Glomerular visceral epithelial cell (primary cell): ENCODE data around the gene DNMT3L.
"Not testable (repeated sequence)": the region's sequence is repeated elsewhere in the genome, so short reads cannot be mapped to it uniquely, and the experiment has no call there.

ENCODE experiments used
- DNase-seq: peaks from one replicate; pipeline ENCODE4 v3.0.0-alpha.2; 2016; ENCODE audit errors: extremely low spot score

Gene DNMT3L

DNA sequence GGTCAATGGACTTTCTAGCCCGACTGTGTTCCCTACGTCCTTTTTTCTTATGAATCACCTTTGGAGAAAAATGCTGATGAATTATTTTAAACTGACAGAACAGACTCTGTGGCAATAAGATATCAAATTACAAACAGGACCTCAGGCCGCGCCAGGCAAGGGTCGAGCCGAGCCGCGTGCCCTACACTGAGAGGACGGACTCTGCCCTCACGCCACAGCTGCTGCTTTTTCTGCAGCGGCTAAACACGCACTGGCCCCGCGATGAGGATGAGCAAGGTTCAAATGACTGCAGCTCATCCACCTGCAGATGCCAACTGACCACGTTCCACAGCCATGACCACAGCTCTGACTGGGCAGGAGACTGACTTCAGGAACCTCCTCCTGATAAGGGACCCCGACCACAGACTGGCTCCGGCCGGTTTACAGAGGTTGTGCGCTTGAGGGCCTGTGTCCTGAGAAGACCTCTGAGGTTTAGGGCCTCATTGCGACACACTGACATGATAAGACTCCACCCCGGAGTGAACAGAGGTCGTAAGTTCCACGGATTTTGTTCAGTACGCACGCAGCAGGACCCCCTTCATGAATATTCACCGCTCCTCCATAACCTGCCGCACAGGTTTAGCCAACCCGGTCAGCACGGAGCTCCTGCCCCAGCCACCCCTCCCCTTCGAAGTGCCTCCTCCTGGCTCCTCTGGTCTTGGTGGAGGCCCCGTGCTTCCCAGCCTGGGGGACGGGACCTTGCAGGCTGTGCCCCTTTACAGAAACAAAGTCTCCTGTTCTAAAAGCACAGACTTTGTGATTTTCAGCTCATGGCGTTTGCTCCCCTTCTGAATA, 12.3 kb downstream of the DNMT3L start:
- not testable (repeated sequence) for DNase-seq

DNA sequence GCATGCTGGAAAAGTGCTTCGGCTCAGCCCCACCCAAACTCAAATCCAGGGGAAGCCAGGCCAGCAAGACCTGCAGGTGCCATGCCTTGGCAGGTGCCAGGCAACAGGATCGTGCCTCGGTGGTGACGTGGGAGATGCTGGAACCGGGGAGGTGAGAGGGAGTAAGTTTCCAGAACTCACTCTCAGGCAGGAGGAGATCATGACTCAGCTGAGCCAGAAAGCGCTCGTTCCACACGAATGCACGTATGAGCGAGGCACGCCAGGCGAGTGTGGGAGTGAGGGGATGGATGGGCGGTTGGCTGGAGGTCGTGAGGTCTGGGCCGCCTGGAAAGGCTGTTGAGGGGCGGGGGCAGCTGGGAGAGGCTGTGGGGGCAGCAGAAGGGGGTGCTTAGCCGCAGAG, 13.8 kb downstream of the DNMT3L start:
- not testable (repeated sequence) for DNase-seq

DNA sequence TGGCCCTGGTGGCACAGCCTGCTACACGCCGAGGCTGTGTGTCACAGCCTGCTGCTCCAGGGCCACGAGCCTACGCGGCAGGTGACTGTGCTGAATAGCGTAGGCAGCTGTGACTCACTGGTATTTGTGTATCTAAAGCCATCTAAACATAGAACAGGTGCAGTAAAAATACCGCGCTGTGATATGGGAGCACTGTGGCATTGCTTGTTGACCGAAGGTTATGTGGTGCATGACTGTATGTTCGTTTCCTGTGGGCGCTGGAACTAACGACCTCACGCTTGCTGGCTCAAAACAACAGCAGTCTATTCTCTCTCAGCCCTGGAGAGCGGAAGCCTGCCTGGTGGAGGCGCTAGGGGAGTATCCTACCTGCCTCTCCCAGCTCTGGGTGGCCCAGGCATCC, 17.7 kb downstream of the DNMT3L start:
- DNase-seq: not testable (repeated sequence)

DNA sequence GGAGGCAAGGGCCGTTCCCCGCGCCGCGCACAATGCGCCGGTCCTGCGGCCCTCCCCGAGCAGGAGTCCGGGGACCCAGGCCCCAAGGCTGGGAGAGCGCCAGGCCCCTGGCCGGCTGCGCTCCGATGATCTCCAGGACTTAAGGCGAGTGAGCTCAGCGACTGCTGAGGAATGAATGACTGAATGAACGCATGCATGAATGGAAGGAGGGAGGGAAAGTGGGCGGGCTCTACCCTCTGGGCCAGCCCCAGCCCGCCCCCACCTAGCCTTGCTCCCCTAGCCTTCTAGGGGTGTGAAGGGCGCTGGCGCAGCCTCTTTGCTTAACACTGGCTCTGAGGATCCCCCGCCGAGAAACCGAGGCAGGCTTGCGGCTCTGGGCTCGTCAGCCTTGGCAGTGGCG, 20.4 kb downstream of the DNMT3L start:
- DNase-seq: not testable (repeated sequence)

DNA sequence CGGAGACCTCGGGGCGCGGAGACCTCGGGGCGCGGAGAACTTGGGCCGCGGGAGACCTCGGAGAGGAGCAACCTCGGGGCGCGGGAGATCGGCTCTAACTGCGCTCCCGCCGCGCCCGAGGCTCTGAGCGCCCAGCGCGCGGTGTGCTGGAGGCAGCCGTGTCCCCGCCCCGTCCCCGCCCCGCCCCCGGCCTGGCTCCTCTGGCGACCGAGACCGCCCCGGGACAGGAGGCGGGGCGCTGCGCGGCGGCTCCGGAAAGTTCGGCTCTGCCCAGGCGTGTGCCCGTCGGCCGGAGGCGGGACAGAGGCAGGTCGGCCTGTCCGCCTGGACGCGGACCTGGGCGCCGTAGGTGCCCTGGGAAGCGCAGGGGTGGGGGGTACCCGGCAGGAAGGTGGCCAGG, 20.9 kb downstream of the DNMT3L start, which contains the start of gene ICOSLG:
TSS of gene ICOSLG (minus strand) at position 102 of the 400 bp plus-strand sequence. CDS start 126 bp downstream, outside the sequence.
- DNase-seq: not testable (repeated sequence)

DNA sequence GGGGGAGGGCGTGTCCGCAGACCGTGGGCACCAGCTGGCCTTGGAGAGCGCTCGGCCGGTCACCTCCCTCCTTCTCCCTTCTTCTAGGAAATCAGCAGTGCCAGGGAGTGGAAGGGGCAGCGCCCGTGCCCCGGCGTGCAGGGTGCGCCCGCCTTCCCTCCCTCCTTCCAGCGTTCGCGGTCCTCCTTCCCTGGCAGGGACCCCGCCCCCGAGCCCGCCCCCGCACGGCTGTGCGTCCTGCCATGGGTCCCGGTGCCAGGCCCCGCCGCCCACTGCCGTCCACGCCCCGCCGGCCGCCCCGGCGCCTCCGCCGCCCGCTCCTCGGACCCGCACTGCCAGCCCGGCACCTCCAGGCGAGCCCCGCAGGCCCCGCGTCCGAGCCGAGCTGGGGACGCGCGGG, 21.3 kb downstream of the DNMT3L start:
- DNase-seq: not testable (repeated sequence)

DNA sequence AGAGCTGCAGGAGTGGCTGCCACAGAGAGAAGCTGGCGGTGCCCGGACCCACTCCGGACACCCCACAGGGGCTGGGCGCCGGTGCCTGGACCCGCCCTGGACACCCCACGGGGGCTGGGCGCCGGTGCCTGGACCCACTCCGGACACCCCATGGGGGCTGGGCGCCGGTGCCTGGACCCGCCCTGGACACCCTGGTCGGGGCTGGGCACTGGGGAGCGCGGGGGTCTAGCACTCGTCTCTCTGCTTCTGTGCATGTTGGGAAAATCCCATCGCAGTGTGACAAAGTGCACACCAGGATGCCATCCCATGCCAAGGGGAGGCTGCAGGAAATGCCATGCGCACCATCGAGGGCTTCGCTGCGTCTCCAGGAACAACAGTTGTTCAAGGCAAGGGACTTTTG, 32.1 kb downstream of the DNMT3L start:
- DNase-seq: not testable (repeated sequence)

DNA sequence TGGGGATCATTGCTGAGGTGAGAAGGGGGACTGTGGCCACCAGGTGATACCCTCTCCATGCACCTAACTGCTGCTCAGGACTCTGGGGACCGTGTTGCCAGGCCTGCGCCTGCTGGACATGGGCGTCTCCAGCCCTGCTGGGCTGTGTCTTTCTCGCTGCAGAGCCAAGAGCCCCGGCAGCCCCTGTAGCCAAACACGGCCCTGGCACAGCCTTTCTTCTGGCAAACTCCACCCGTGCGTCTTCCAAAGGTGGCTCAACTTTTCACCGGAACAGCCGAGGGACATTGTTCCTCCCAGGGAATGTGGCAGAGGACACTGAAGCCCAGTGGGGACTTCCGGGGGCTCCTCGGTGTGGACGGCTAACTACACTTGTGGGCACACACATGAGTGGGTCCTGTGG, 33.6 kb downstream of the DNMT3L start:
- not testable (repeated sequence) for DNase-seq

DNA sequence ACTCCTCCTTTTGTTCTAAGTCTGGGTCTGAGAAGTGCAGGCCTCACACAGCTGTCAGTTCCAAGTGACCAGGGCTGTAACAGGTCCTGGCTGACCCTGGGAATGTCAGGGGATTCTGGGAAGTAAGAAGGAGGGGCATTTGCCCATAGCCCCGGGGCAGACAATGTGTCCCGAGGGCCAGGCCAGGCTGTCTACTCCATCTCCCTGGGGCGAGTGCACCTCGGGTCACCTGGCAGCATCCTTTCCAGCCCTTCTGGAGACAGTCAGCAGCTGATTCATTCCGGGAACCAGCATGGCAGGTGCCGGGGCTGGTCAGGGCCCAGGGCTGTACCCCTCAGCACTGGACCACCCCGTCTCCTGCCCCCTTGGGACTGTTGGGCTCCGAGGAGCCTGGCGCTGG, 34.1 kb downstream of the DNMT3L start:
- DNase-seq: not testable (repeated sequence)

DNA sequence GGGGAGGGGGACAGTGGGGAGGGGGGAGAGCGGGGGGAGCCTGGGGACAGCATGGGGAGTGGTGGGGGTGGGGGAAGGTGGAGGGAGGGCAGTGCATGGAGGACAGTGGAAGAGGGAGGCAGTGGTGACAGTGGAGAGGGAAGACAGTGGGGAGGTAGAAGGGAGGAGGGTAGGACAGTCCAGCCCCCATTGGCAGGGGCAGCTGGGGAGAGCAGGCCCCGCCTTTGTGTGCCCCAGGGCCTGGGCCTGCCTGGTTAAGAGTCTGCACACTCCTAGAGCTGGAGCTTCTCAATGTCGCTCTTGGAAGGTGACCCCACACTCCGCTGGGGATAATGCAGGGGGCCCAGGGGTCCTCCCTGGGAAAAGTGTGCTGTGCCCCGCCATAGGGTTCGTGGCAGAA, 36.1 kb downstream of the DNMT3L start:
- not testable (repeated sequence) for DNase-seq

DNA sequence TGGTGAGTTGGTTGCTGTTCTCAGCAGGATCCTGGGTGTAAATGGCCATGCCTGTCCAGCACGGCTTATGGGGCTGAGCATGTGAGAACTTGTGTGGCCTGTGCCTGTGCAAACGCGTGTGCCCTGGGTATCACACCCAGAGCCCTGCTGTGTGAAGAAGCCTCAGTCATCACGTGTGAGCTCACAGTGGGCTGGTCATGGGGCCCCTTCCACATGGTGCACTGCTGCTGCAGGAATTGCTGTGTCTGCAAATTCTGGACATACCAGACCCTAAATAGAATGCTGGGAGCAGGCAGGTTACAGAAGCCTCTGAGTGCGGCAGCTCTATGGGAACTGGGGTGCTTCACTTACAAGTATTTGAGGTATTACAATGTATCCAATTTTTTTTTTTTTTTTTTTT, 38.4 kb downstream of the DNMT3L start:
- DNase-seq: not testable (repeated sequence)

DNA sequence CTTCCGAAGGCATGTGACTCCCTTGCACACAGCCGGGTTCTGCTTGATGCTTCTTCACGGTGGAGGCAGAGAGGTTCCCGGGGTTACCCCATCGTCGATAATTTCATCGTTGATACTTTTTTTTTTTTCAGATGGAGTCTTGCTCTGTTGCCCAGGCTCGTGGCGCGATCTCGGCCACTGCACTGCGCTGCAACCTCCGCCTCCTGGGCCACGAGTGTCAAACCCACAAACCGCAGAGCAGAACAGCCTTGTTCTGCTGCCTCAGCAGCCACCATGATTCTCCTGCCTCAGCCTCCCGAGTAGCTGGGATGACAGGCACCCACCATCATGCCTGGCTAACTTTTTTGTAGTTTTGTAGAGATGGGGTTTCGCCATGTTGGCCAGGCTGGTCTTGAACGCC, 41.0 kb downstream of the DNMT3L start:
- not testable (repeated sequence) for DNase-seq

DNA sequence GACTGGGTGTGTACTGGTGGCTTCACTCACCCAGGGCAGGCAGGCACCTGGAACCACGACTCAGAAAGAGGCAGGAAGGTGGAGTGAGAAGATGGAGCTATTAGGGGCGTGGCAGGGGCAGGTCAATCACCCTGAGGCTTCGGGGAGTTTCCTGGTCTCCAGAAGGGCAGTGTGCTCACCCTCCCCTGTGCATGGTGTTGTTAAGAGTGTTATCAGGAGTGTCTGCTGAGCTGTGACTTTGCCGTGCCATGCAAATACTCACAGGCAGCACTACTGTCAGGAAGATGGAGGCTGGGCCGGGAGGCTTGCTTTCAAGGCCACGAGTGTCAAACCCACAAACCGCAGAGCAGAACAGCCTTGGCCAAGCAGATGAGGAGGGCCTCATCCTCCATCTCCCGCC, 43.2 kb downstream of the DNMT3L start:
- not testable (repeated sequence) for DNase-seq

DNA sequence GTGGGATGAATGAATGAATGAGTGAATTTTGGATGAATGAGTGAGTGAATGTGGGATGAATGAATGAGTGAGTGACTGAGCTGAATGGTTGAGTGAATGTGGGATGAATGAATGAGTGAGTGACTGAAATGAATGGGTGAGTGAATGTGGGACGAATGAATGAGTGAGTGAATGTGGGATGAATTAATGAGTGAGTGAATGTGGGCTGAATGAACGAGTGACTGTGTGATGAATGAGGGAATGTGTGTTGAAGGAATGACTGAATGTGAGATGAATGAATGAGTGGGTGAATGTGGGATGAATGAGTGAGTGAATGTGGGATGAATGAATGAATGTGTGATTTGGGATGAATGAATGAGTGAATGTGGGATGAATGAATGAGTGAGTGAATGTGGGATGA, 49.7 kb downstream of the DNMT3L start:
- not testable (repeated sequence) for DNase-seq

DNA sequence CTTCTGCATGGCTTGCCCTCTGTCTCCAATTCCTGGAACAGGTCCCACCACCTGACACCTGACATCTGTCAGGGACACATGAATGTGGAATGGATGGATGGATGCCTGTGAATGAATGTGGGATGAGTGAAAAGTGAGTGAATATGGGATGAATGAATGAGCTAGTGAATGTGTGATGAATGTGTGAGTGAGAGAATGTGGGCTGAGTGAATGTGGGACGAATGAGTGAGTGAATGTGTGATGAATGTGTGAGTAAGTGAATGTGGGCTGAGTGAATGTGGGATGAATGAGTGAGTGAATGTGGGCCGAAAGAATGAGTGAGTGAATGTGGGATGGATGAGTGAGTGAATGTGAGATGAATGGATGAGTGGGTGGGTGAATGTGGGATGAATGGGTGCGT, 50.1 kb downstream of the DNMT3L start:
- not testable (repeated sequence) for DNase-seq

DNA sequence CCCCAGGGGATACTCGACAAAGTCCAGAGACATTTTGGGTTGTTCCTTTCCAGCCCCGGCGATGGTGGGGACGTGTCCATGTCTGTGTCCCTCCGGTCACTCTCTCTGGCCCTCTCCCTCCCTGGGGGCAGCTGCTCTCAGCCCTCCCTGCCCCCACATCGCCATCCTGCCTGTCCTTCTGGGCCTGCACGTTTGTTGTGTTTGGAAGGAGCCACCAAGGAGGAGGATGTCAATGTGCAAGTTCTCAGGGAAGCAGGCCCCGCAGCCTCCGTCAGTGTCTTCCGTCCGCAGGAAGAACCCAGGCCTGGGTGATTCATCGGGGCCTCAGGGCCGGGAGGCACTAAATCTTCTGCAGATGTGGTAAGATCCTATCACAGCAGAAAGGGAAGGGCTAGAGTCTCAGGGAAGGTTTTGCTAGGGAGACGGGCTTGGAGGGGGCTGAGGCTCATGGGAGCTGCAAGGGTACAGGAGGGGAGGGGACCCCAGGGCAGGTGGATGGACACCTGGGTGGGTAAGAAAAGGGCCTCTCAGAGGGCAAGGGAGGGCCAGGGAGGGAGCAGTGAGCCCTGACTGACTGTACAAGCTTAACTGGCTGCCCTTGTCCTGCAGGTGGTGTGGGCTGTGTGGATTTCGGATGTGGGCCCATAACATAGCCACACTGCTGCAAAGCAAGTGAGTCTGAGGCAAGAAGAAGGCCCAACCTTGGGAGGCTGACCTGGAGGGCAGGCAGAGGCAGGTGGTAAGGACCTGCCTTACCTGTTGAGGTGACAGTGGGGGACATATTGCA, 53.6 kb downstream of the DNMT3L start:
- not testable (repeated sequence) for DNase-seq

DNA sequence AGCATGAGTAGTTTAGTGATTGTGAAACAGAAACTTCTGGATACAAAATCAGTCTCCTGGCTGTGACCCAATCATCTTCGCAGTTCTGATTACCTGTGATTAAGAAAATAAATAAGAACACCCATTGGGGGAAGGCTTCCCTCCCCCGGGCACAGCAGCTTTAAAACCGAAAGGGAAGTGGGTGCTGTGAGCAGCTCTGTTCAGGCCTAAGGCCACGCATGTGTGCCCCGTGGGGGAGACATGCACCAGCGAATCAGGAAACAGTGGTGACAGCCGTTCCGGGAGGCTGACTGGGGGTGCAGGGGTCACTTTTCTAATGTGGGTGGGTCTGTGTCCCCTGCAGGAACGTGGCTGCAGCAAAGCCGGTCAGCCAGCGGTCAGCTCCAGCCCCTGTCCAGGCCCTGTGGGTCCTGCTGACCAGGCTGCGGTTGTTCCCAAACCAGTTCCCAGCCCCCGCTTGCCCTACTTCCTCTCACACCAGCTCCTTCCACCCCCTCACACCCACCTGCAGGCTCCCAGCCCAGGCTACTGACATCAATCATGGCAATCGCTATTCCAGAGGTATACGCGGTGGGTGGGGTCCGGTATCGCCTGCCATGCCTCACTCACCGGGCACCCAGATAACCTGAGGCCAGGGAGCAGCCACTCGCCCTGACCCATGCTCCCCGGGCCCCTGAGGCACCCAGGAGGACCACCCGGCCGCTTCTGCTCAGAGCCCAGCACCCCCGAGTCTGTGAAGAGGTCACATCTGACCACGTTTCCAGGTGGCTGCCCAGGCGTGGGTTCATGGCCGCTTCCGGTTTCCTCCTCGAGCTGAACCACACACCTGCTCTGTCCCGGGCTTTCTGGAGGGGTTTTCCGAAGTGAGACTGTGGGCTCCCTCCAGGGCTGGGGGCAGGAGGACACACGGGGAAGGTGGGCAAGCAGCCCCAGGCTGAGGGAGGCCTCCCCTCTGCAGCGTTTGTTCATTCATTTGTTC, 54.7 kb downstream of the DNMT3L start:
- not testable (repeated sequence) for DNase-seq

DNA sequence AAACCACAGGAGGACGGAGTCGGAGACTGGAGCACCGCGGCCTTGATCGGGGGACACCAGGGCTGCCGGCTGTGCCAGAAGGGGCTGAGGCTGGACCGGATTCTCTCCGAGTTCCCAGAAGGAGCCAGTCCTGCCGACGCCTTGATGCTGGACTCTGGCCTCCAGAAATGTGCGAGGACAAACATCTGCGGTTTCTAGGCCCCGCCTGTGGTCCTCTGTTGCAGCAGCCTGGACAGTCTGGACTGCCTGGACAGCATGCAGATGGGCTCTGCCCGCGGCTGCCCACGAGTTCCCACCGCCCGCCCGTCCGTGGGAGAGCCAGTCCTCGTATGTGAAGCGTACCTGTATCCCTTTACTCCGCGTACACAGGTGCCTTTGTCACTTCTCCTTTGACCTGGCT, 55.5 kb downstream of the DNMT3L start:
- not testable (repeated sequence) for DNase-seq

DNA sequence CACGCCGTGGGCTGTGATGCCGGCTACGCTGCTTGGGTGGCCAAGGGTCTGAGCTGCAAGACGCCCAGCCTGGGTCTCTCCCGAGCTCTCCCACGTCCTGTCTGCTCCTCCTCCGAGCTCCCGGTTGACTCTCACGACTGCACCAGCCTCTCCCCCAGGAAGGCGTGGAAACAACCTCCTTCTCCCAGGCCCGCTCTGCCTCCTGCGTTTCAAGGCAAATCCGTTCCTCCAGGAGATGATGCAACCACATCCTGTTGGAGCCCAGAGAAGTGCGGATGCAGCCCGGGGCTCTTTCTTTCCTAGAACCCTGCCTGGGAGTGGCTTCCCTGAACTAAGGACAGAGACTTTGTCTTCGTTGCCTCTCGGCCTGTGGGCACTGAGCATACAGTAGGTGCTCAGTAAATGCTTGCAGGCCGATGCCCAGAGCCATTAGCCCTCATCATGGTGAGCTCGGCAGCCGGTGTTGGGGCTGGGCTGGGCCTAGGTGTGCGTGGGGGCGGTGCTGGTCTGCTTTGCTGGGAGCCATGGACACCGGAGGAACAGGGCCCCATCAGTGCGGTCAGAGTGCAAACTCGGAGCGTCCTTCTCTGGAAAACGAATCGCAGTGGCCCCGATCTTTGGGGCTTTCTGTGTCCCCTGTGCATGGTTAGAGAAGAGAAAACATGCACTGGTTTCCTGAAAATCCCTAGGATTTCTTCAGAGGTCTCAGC, 59.0 kb downstream of the DNMT3L start:
- DNase-seq: not testable (repeated sequence)

DNA sequence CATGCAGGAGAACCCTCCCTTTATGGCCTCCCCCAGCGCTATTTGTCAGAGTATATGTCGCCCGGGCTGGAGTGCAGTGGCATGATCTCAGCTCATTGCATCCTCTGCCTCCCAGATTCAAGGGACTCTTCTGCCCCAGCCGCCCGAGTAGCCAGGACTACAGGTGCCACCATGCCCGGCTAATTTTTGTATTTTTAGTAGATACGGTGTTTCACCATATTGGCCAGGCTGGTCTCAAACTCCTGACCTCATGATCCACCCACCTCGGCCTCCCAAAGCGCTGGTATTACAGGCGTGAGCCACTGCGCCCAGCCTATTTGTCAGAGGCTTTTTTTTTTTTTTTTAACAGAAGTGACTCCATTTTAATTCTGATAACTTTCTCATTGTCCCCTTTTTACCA, 61.7 kb downstream of the DNMT3L start:
- not testable (repeated sequence) for DNase-seq

DNA sequence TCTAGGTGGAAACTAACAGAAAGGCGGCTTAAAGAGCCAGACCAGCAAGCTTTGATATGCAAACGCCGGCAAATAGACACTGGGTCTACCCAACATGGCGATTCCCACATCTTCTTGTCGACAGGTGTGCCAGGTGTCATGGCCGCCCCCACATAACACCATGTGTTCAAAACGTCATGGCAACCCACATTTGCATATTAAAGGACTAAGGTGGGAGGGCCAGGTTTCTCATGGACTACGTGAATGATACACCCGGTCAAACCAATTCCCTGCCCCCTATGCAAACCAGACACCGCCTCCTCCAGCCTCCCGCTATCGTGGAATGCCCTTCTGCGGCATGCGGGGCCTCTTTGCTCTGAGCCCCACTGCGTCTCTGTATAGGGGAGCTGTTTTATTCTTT, 62.2 kb downstream of the DNMT3L start:
- no peak for DNase-seq
